Endodermal cell (in vitro differentiated cells): ENCODE data around the gene SUPT20H. TPM values are rescaled to one million over a fixed set of nuclear protein-coding genes. Genes with fewer than 3 reads are reported as not detected.

Source experiments
- DNase-seq: peaks from one replicate; pipeline ENCODE4 v3.0.0-alpha.2; 2017
- H3K27ac ChIP-seq: 2 replicates; pipeline ENCODE4 v1.5.1; 2013; ENCODE audit warnings: mild to moderate bottlenecking, low read depth, low read length, moderate library complexity
- H3K27me3 ChIP-seq: 2 replicates; pipeline ENCODE4 v1.6.1; 2013; ENCODE audit warnings: mild to moderate bottlenecking, low read length, moderate library complexity; ENCODE audit not compliant: insufficient read depth, control insufficient read depth, poor library complexity, severe bottlenecking
- H3K36me3 ChIP-seq: 2 replicates; pipeline ENCODE4 v1.7.0; 2013; ENCODE audit warnings: mild to moderate bottlenecking, low read length, moderate library complexity; ENCODE audit not compliant: control insufficient read depth, insufficient read depth
- H3K4me1 ChIP-seq: one replicate; pipeline ENCODE4 v1.7.0; 2013; ENCODE audit warnings: low read length; ENCODE audit not compliant: control insufficient read depth, insufficient read depth
- H3K4me3 ChIP-seq: 2 replicates; pipeline ENCODE4 v1.5.1; 2013; ENCODE audit warnings: mild to moderate bottlenecking, low read length, moderate library complexity
- H3K9ac ChIP-seq: 2 replicates; pipeline ENCODE4 v1.6.1; 2013; ENCODE audit warnings: mild to moderate bottlenecking, low read length, moderate library complexity; ENCODE audit not compliant: poor library complexity, severe bottlenecking; ENCODE audit errors: extremely low read depth
- H3K9me3 ChIP-seq: 2 replicates; pipeline ENCODE4 v1.6.1; 2013; ENCODE audit warnings: mild to moderate bottlenecking, low read length, moderate library complexity; ENCODE audit not compliant: control insufficient read depth
- H3K27ac Mint-ChIP-seq: 2 replicates; pipeline ENCODE4 v1.8.0; 2020; ENCODE audit warnings: mixed read lengths
- H3K27me3 Mint-ChIP-seq: 2 replicates; pipeline ENCODE4 v1.8.0; 2021; ENCODE audit warnings: mild to moderate bottlenecking, mixed read lengths; ENCODE audit not compliant: insufficient read depth
- H3K36me3 Mint-ChIP-seq: 2 replicates; pipeline ENCODE4 v1.8.0; 2020; ENCODE audit warnings: low read depth, mixed read lengths
- H3K4me1 Mint-ChIP-seq: 2 replicates; pipeline ENCODE4 v1.8.0; 2020; ENCODE audit warnings: mixed read lengths
- H3K4me3 Mint-ChIP-seq: 2 replicates; pipeline ENCODE4 v1.8.0; 2020; ENCODE audit warnings: mild to moderate bottlenecking, moderate library complexity, mixed read lengths
- H3K9me3 Mint-ChIP-seq: 2 replicates; pipeline ENCODE4 v1.8.0; 2020; ENCODE audit warnings: mild to moderate bottlenecking, mixed read lengths
- WGBS, 2 experiments: methylation state at CpG; one replicate each; pipeline versions ENCODE4 v1.1.5 to v1.1.7; 2013; ENCODE audit warnings: missing lambda C conversion rate in 2 of 2, mixed read lengths in 1 of 2; ENCODE audit not compliant: insufficient coverage in 1 of 2, insufficient read length in 1 of 2; 5-methylcytosine and 5-hydroxymethylcytosine counted together
- total RNA-seq, 2 donors: library from RNA; stranded (reverse); fragmentation: NEBNext Ultra II Directional in 1 of 2; extraction: Animal tissue kit (Norgen Biotek cat#: 25700) in 1 of 2; gene quantifications; 2 replicates in 1 of 2; 3 replicates in 1 of 2; pipeline ENCODE4 v1.2.1, GENCODE V29; 2021
- TF ChIP-seq, protein P1 (sequence below): fragments of 200-600 bp; sonication (generic); conservative IDR thresholded peaks from 2 replicates; pipeline ENCODE4 v1.5.0; 2021; ENCODE audit warnings: antibody characterized with exemption, mild to moderate bottlenecking

Gene SUPT20H
- total RNA-seq, 2 donors from 2014 or later: 84.8 to 102 TPM

DNA sequence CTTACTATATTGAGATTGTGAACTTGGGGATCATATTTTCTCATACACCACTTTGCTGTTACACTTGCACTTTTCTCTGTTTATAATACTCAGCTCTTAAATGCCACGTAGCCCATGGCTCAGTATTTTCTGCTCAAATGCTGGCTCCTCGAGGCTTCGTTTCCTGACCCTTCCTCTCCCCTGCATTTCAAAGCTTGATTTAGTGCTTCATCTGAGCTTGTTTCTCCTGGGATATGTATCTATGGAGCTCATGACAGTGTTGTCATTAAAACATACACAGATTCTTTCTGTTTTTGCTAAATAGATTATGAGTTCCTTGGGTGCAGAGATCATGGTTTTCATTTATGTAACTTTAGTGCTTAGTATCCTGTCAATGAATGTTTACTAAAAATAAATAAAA lies 34.6 kb upstream of the SUPT20H start:
- Histone ChIP-seq H3K27me3 (no peaks in the 10 kb centered on the region), H3K4me1 (no peaks in the 10 kb centered on the region), H3K9ac (no peak overlapping the region), H3K36me3 (no peaks in the 10 kb centered on the region), H3K4me3 (no peak overlapping the region), H3K9me3 (no peaks in the 10 kb centered on the region), H3K27ac (no peak overlapping the region)
- TF ChIP-seq, protein P1, sequence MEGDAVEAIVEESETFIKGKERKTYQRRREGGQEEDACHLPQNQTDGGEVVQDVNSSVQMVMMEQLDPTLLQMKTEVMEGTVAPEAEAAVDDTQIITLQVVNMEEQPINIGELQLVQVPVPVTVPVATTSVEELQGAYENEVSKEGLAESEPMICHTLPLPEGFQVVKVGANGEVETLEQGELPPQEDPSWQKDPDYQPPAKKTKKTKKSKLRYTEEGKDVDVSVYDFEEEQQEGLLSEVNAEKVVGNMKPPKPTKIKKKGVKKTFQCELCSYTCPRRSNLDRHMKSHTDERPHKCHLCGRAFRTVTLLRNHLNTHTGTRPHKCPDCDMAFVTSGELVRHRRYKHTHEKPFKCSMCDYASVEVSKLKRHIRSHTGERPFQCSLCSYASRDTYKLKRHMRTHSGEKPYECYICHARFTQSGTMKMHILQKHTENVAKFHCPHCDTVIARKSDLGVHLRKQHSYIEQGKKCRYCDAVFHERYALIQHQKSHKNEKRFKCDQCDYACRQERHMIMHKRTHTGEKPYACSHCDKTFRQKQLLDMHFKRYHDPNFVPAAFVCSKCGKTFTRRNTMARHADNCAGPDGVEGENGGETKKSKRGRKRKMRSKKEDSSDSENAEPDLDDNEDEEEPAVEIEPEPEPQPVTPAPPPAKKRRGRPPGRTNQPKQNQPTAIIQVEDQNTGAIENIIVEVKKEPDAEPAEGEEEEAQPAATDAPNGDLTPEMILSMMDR: no peak
- 84 to 85% methylated on average over 3 of the region's 3 CpGs for WGBS, 2 experiments
- Mint-ChIP-seq H3K27ac (no peak overlapping the region), H3K9me3 (no peaks in the 10 kb centered on the region), H3K36me3 (no peaks in the 10 kb centered on the region), H3K4me3 (no peak overlapping the region), H3K4me1 (peaks cover 15% of the 10 kb centered on the region), H3K27me3 (no peaks in the 10 kb centered on the region)
- no peak for DNase-seq

DNA sequence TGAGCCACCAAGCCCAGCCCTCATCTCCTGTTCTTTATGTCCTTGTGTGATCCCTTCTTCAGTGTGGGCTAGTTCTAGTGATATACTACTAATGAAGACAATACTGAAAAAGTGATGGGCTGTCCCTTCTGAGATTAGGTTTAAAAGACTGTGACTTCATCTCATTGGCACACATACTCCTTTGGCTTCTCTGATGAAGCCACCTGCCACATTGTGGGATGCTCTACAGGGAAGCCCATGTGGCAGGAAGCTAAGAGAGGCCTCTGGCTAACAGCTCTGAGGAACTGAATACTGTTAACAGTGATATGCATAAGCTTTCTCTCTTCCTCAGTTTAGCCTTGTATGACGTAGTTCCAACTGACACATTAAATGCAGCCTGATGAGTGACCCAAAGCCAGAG lies 32.3 kb upstream of the SUPT20H start:
- Mint-ChIP-seq H3K4me3 (no peak overlapping the region), H3K9me3 (no peaks in the 10 kb centered on the region), H3K27ac (no peak overlapping the region), H3K36me3 (no peaks in the 10 kb centered on the region), H3K4me1 (peaks cover 15% of the 10 kb centered on the region), H3K27me3 (no peaks in the 10 kb centered on the region)
- no peak overlapping the region for H3K9ac ChIP-seq
- no peak for DNase-seq
- WGBS, 2 experiments: 83 to 92% methylated on average over 1 of the region's 1 CpG
- no peaks in the 10 kb centered on the region for H3K36me3 ChIP-seq
- H3K4me1 ChIP-seq: no peaks in the 10 kb centered on the region
- H3K4me3 ChIP-seq: no peak overlapping the region
- no peak overlapping the region for H3K27ac ChIP-seq
- TF ChIP-seq, protein P1: no peak
- H3K27me3 ChIP-seq: no peaks in the 10 kb centered on the region
- H3K9me3 ChIP-seq: no peaks in the 10 kb centered on the region

DNA sequence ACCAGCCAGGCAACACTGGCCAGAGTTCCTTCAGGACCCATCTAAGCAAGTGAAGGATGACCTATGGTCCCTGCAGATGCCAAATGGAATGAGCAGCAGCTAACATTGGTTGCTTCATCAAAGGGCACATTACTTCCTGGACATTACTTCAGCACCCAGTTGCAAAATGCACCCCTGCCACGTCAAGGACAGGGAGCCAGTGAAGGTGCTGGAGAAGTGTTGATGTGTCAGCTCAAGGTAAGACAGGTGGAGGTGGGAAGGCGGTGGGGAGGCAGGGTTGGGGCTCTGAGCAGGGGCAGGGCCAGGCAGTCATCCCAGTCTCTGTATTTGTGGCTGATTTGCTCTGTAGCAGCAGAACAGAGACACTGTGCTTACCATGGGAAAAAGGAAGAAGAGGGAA lies 31.4 kb upstream of the SUPT20H start:
- H3K9me3 Mint-ChIP-seq: no peaks in the 10 kb centered on the region
- Histone ChIP-seq H3K27me3 (no peaks in the 10 kb centered on the region), H3K4me3 (no peak overlapping the region), H3K4me1 (no peaks in the 10 kb centered on the region), H3K27ac (no peak overlapping the region), H3K36me3 (no peaks in the 10 kb centered on the region), H3K9ac (no peak overlapping the region), H3K9me3 (no peaks in the 10 kb centered on the region)
- WGBS, 2 experiments: 98% methylated on average over 2 of the region's 2 CpGs; no CpG with 5 or more reads in 1 of the 2 experiments
- DNase-seq: no peak
- H3K27ac Mint-ChIP-seq: no peak overlapping the region
- no peaks in the 10 kb centered on the region for H3K27me3 Mint-ChIP-seq
- no peaks in the 10 kb centered on the region for H3K36me3 Mint-ChIP-seq
- peaks cover 15% of the 10 kb centered on the region for H3K4me1 Mint-ChIP-seq
- TF ChIP-seq, protein P1: no peak
- H3K4me3 Mint-ChIP-seq: no peak overlapping the region
